ENCODE data around the gene OTX1. TPM values are rescaled to one million over a fixed set of nuclear protein-coding genes. Genes with fewer than 3 reads are reported as not detected.
"Not testable (repeated sequence)": the region's sequence is repeated elsewhere in the genome, so short reads cannot be mapped to it uniquely, and the experiment has no call there.

OTX1 gene
- total RNA-seq, 4 donors from 2014 or later = 0.85 to 2.6 TPM; not detected in 2

DNA sequence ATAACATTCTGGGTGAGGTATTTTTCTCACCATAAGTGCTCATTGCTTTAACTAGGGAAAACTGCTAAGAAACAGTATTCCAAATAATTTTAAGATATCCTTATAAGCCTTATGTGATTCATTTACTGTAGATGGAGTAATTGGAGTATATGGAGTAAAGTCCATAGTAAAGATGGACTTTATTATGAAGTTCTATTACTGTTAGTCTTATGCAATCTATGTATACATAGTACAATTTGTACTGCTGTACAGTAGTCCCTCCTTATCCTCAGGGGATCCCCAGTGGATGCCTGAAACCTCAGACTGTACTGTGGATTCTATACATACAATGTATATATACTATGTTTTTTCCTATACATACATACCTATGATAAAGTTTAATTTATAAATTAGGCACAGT is 41.1 kb upstream of the OTX1 start:
- H3K36me3 ChIP-seq = peaks cover 0 to 46% (median 0%) of the 10 kb centered on the region in 3 donors
- intact Hi-C loops (cut with DNase I) = no loop called here
- H3K27me3 ChIP-seq = no peaks in the 10 kb centered on the region
- H3K4me1 ChIP-seq = no peaks in the 10 kb centered on the region
- no peak overlapping the region for H3K27ac ChIP-seq
- no peak for TF ChIP-seq POLR2A (IDR thresholded peaks at IDR 0.05)
- TF ChIP-seq, protein P1, sequence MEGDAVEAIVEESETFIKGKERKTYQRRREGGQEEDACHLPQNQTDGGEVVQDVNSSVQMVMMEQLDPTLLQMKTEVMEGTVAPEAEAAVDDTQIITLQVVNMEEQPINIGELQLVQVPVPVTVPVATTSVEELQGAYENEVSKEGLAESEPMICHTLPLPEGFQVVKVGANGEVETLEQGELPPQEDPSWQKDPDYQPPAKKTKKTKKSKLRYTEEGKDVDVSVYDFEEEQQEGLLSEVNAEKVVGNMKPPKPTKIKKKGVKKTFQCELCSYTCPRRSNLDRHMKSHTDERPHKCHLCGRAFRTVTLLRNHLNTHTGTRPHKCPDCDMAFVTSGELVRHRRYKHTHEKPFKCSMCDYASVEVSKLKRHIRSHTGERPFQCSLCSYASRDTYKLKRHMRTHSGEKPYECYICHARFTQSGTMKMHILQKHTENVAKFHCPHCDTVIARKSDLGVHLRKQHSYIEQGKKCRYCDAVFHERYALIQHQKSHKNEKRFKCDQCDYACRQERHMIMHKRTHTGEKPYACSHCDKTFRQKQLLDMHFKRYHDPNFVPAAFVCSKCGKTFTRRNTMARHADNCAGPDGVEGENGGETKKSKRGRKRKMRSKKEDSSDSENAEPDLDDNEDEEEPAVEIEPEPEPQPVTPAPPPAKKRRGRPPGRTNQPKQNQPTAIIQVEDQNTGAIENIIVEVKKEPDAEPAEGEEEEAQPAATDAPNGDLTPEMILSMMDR (IDR thresholded peaks at IDR 0.05) = no peak
- DNase-seq = no peak
- no peaks in the 10 kb centered on the region for H3K9me3 ChIP-seq
- no peak overlapping the region for H3K4me3 ChIP-seq

DNA sequence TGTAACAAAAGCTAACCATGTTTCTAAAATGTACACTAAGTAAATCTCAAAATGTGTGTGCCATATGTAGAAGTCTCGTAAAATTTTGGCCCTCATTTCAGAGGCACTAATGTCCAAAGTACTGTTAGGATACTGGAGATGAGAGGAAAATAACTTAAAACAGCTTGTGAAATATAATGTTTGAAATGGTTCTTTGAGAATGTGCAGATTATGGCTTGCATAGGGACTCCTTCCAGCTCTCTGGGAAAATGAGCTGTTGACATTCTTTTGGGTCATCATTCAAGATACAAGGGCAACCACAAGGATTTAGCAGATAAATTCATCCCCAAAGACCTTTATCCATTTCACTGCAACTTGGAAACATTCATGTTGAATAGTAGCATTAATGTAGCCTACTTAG is 38.1 kb upstream of the OTX1 start:
- TF ChIP-seq, protein P1 (IDR thresholded peaks at IDR 0.05) = no peak
- TF ChIP-seq POLR2A (IDR thresholded peaks at IDR 0.05) = no peak

DNA sequence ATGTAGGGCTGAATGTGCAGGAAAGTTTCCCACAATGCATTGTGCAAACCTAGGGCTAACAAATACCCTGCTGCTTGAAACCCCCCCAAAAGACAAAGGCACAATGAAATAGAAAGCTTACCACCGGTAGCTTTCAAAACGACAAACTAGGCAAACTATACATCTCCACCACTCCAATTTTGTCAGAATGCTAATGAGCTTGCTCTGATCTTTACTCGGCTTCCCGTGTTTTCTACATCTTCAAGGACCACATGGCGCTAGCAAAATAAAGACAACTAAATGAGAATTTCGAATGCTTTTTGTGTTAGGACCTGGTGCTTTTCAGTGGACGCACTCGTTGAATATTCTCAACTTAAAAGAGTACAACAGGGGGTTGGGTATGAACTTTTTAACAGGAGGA is 37.2 kb upstream of the OTX1 start:
- Histone ChIP-seq H3K27ac (no peak overlapping the region), H3K36me3 (peaks cover 0 to 53% (median 3%) of the 10 kb centered on the region in 3 donors), H3K9me3 (no peaks in the 10 kb centered on the region), H3K27me3 (no peaks in the 10 kb centered on the region), H3K4me1 (no peaks in the 10 kb centered on the region), H3K4me3 (no peak overlapping the region)
- 90 to 95% methylated on average over 8 of the region's 8 CpGs for WGBS, 2 donors
- no peak for DNase-seq
- intact Hi-C loops (cut with DNase I) = no loop called here
- no peak for TF ChIP-seq POLR2A (IDR thresholded peaks at IDR 0.05)
- TF ChIP-seq, protein P1 (IDR thresholded peaks at IDR 0.05) = no peak

More for the DNA sequence above, 38.1 kb upstream of the OTX1 start:
- WGBS, 2 donors = 79 to 93% methylated on average over 1 of the region's 1 CpG
- Histone ChIP-seq H3K27ac (no peak overlapping the region), H3K4me1 (no peaks in the 10 kb centered on the region), H3K27me3 (no peaks in the 10 kb centered on the region), H3K9me3 (no peaks in the 10 kb centered on the region), H3K36me3 (peaks cover 0 to 50% (median 3%) of the 10 kb centered on the region in 3 donors), H3K4me3 (no peak overlapping the region)
- no peak for DNase-seq
- intact Hi-C loops (cut with DNase I) = no loop called here

DNA sequence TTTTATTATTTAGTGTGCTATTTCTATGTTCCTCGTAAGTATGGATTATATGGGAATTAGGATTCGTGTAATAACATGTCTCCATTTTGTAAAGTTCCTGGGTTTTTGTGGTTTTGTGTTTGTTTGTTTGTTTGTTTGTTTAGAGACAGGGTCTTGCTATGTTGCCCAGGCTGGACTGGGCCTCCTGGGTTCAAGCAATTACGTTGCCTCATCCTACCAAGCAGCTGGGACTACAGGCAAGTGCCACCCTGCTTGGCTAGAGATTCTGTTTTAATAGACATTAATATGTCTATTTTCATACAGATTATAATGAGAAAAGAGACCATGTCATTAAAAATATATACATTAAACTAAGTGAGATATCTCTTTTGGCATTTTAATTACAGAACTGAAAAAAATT is 35.2 kb upstream of the OTX1 start:
- 92 to 94% methylated on average over 3 of the region's 3 CpGs for WGBS, 2 donors
- intact Hi-C loops (cut with DNase I) = no loop called here
- Histone ChIP-seq H3K4me1 (no peaks in the 10 kb centered on the region), H3K27me3 (no peaks in the 10 kb centered on the region), H3K4me3 (no peak overlapping the region), H3K9me3 (no peaks in the 10 kb centered on the region), H3K36me3 (peaks cover 0 to 55% (median 3%) of the 10 kb centered on the region in 3 donors), H3K27ac (no peak overlapping the region)
- no peak for TF ChIP-seq POLR2A (IDR thresholded peaks at IDR 0.05)
- TF ChIP-seq, protein P1 (IDR thresholded peaks at IDR 0.05) = no peak
- no peak for DNase-seq

DNA sequence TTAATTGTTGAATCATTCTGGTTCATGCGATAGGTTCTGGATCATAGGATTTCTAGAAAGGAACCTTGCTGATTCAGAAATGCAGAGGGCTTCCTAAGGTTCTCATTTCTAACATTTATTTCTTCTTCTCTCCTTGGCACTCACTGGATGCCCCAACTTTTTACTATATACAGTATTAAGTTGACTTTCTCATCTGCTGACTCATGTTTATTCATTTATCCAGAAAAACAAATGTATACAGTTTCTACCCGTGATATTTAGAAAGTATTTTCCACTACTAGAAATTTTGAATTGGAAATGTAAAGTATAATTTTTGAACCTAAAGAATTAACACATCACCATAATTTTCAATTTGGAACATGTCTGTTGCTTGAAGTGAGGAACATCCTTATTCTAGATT is 32.2 kb upstream of the OTX1 start:
- DNase-seq = no peak
- TF ChIP-seq, protein P1 (IDR thresholded peaks at IDR 0.05) = no peak
- no peak for TF ChIP-seq POLR2A (IDR thresholded peaks at IDR 0.05)
- Histone ChIP-seq H3K27ac (no peak overlapping the region), H3K36me3 (peaks cover 0 to 81% (median 3%) of the 10 kb centered on the region in 3 donors), H3K9me3 (no peaks in the 10 kb centered on the region), H3K27me3 (no peaks in the 10 kb centered on the region), H3K4me1 (no peaks in the 10 kb centered on the region), H3K4me3 (no peak overlapping the region)
- intact Hi-C loops (cut with DNase I) = no loop called here
- 95 to 96% methylated on average over 2 of the region's 2 CpGs for WGBS, 2 donors

DNA sequence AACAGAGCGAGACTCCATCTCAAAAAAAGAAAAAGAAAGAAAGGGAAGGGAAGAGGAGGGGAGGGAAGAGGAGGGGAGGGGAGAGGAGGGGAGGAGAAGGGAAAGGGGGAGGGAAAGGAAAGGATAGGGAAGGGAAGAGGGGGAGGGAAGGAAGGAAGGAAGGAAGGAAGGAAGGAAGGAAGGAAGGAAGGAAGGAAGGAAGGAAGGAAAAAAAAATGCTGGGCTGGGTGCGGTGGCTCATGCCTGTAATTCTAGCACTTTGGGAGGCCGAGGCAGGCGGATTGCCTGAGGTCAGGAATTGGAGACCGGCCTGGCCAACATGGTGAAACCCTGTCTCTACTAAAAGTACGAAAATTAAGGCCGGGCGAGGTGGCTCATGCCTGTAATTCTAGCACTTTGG is 30.9 kb upstream of the OTX1 start:
- H3K27me3 ChIP-seq; H3K9me3 ChIP-seq; H3K27ac ChIP-seq; H3K4me3 ChIP-seq; H3K4me1 ChIP-seq; intact Hi-C loops (cut with DNase I); DNase-seq: not testable (repeated sequence)
- 91 to 97% methylated on average over 7 to 8 of the region's 8 CpGs for WGBS, 2 donors
- H3K36me3 ChIP-seq = peaks cover 0 to 81% (median 3%) of the 10 kb centered on the region in 3 donors
